Gastroesophageal sphincter (tissue), 3 donors: ENCODE data around the gene OSCP1.

Experiments used
- EP300 ChIP-seq: sonication (generic); formaldehyde crosslinking; IDR thresholded peaks from one replicate; pipeline ENCODE4 v1.6.1; 2017; ENCODE audit warnings: antibody characterized with exemption, mild to moderate bottlenecking
- POLR2AphosphoS5 ChIP-seq: sonication (generic); formaldehyde crosslinking; IDR thresholded peaks from one replicate; pipeline ENCODE4 v1.6.1; 2017; ENCODE audit warnings: antibody characterized with exemption
- TF ChIP-seq, protein P1 (sequence below), 4 experiments: fragments of 200-600 bp in 2 of 4; fragments of 450-650 bp in 2 of 4; sonication (generic) in 1 of 4; IDR thresholded peaks; one replicate each; pipeline ENCODE4 v1.5.1; 2017 to 2019; ENCODE audit warnings: antibody characterized with exemption in 4 of 4, mild to moderate bottlenecking in 2 of 4, moderate library complexity in 2 of 4

GRCh38 chr1:36493524-36493923 lies 43.3 kb upstream of the OSCP1 start:
- TF ChIP-seq POLR2AphosphoS5 (no peak), EP300 (no peak)
- TF ChIP-seq, protein P1, sequence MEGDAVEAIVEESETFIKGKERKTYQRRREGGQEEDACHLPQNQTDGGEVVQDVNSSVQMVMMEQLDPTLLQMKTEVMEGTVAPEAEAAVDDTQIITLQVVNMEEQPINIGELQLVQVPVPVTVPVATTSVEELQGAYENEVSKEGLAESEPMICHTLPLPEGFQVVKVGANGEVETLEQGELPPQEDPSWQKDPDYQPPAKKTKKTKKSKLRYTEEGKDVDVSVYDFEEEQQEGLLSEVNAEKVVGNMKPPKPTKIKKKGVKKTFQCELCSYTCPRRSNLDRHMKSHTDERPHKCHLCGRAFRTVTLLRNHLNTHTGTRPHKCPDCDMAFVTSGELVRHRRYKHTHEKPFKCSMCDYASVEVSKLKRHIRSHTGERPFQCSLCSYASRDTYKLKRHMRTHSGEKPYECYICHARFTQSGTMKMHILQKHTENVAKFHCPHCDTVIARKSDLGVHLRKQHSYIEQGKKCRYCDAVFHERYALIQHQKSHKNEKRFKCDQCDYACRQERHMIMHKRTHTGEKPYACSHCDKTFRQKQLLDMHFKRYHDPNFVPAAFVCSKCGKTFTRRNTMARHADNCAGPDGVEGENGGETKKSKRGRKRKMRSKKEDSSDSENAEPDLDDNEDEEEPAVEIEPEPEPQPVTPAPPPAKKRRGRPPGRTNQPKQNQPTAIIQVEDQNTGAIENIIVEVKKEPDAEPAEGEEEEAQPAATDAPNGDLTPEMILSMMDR (IDR thresholded peaks at IDR 0.05): no peak
